ENCODE data around the gene ZNF211.

Gene ZNF211

DNA sequence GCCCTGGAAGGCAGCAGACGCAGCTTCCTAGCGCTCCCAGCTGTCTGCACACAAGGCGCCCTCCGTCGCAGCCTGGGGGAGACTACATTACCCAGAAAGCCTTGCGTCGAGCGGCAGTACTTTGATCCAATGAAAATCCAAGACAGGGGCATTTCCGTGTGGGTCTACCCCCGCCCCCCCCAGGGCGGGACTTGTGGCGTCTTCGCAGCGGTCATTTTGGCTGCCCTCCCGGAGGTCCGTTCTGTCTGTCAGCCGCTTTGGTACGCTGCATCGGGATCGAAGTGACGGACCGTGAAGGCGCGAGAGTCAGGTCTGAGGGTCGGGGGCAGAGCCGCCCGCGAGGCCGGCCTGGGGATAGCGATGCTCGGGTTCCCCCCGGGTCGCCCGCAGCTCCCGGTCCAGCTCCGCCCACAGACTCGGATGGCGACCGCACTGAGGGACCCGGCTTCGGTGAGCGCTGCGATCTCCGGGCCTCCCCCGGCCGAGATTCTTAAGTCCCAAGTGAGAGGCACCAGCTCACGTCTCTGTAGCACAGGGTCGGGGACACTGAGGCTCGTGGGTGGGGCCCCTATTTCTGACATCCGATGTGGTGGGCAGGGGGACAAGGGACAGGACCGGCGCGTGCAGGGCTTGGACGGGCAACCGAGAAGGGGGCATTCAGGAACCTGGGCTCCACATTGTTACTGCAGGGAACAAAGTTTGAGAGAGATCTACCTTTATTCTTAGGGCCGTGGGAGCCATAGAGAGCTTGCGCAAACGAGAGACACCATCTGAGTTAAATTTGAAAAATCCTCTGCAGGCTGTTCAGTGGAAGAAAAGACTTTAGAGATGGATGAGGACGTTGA, at the start of gene ZNF211:
Gene ZNF211, plus strand, starts transcription at position 182 of the 845 bp plus-strand sequence. Its CDS starts 179 bp downstream, at position 361.
- in situ Hi-C loops (cut with HindIII; ENCODE audit: low sequenced_read_pairs): no loop called here

DNA sequence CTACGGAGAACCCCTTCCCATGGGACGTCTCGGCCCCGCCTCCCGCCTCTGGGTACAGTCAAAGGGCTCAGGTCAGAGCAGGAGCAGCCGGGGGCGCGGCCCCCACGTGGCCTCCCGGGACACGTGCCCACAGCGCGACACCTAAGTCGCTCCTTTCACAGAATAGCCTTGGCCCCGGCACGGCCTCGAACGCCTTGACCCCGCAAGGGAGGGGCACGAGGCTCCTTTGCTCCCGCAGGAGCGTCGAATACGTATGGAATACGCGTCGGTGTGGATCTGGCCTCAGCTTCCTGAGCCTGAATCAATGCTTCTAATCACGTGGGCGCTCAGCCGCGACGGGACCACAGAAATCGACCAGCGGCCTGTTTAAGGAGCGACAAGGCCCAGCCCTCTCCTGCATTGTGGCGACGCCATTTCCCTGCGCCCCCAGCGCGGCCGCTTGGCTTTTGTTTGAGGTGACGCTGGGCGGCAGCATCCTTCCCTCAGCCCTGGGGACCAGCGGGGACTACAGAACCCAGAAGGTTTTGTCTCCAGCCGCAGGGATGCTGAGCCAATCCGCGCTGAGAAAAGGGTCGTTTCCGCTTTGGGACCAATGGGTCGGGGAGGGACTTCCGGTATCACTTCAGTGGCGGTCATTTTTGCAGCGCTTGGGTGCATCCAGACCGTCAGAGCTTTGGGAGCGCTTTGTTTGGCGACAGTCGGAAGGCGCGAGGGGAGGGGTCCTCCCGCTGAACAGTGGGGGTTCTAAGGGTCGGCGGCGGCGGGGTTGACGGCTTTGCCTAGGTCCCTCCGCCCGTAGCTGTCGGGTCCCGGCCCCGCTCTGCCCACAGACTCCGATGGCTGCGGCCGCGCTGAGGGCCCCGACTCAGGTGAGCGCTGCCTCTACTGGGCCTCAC, 49.2 kb upstream of the ZNF211 start, which contains the start of gene ZIK1:
Gene ZIK1, plus strand, starts transcription at position 625 of the 896 bp plus-strand sequence. Its CDS starts 212 bp downstream, at position 837.
- in situ Hi-C loops (cut with HindIII; ENCODE audit: low sequenced_read_pairs): no loop called here

DNA sequence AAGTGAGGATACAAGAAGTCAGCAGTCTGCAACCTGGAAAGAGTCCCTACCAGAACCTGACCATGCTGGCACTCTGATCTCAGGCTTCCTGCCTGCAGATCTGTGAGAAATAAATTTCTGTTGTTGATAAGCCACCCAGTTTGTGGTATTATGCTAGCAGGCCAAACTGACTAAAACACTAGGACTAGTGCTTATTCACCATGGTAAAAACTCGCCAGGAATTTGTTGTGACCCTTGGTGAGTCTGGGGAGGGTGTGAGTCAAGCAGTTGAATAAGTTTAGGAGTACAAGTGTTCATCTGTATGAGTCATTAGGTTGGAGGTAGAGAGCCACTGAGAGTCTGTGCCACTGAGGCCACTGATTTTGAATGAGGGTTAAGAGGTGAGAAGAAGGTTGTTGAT, 45.4 kb upstream of the ZNF211 start:
- in situ Hi-C loops (cut with HindIII; ENCODE audit: low sequenced_read_pairs): no loop called here

- in situ Hi-C loops (cut with HindIII; ENCODE audit: low sequenced_read_pairs): no loop called here
Measured at GRCh38 chr19:57599377-57599760, 33.6 kb upstream of the ZNF211 start.

DNA sequence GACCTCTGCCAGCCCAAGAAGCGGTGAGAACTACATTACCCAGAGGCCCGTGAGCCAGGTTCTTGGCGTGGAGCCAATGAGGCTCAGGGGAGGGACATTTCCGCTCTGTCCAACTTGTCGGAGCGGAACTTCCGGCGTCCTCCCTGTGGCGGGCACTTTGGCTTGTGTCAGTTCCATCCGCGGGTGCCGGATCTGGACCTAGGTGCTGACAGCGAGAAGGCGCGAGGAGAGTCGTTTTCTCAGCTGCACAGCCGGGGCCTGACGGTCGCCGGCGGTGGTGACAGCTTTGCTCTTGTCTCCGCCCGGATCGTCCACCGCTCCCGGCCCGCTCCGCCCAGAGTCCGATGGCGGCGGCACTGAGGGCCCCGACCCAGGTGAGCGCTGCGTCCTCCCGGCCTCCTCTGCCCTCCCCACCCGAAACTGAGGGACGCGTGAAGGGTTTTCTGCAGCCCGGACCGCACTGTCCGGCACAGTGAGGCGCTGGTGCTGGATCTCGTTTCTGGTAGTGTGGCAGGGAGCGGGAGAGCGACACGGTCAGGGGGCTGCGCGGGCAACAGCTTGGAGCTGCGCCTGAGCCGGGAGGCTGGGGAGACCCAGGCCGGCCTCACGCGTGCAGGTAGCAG, 33.1 kb upstream of the ZNF211 start, which contains the start of gene ZNF530:
Gene ZNF530, plus strand, starts transcription at position 125 of the 623 bp plus-strand sequence. CDS start 4,461 bp downstream, outside the sequence.
- in situ Hi-C loops (cut with HindIII; ENCODE audit: low sequenced_read_pairs): no loop called here

GRCh38 chr19:57606931-57607330, 26.0 kb upstream of the ZNF211 start:
- in situ Hi-C loops (cut with HindIII; ENCODE audit: low sequenced_read_pairs): no loop called here

- in situ Hi-C loops (cut with HindIII; ENCODE audit: low sequenced_read_pairs): no loop called here
Measured at GRCh38 chr19:57611113-57611512, 21.9 kb upstream of the ZNF211 start.

GRCh38 chr19:57613941-57614743, 18.8 kb upstream of the ZNF211 start, which contains the start of gene ZNF134:
Gene ZNF134, plus strand, starts transcription at chr19:57614242. Its CDS starts 5,227 bp downstream, at chr19:57619469.
- in situ Hi-C loops (cut with HindIII; ENCODE audit: low sequenced_read_pairs): no loop called here

- in situ Hi-C loops (cut with HindIII; ENCODE audit: low sequenced_read_pairs): no loop called here
Measured at GRCh38 chr19:57615346-57615745, 17.6 kb upstream of the ZNF211 start.

DNA sequence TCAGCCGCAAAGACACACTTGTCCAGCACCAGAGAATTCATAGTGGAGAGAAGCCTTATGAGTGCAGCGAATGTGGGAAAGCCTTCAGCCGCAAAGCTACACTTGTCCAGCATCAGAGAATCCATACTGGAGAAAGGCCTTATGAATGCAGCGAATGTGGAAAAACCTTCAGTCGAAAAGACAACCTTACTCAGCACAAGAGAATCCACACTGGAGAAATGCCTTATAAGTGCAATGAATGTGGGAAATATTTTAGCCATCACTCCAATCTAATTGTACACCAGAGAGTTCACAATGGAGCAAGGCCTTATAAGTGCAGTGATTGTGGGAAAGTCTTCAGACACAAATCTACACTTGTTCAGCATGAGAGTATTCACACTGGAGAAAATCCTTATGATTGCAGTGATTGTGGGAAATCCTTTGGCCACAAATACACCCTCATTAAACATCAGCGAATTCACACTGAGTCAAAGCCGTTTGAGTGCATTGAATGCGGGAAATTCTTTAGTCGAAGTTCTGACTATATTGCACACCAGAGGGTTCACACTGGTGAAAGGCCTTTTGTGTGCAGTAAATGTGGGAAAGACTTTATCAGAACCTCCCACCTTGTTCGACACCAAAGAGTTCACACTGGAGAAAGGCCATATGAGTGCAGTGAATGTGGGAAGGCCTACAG, 12.2 kb upstream of the ZNF211 start:
- in situ Hi-C loops (cut with HindIII; ENCODE audit: low sequenced_read_pairs): no loop called here

GRCh38 chr19:57623091-57623490, 9.9 kb upstream of the ZNF211 start:
- in situ Hi-C loops (cut with HindIII; ENCODE audit: low sequenced_read_pairs): no loop called here

- in situ Hi-C loops (cut with HindIII; ENCODE audit: low sequenced_read_pairs): no loop called here
Measured at GRCh38 chr19:57633832-57634131, 814 bp downstream of the ZNF211 start.

GRCh38 chr19:57637379-57637778, 4.4 kb downstream of the ZNF211 start:
- in situ Hi-C loops (cut with HindIII; ENCODE audit: low sequenced_read_pairs): no loop called here

- in situ Hi-C loops (cut with HindIII; ENCODE audit: low sequenced_read_pairs): no loop called here
Measured at GRCh38 chr19:57641715-57642234, 8.8 kb downstream of the ZNF211 start.

DNA sequence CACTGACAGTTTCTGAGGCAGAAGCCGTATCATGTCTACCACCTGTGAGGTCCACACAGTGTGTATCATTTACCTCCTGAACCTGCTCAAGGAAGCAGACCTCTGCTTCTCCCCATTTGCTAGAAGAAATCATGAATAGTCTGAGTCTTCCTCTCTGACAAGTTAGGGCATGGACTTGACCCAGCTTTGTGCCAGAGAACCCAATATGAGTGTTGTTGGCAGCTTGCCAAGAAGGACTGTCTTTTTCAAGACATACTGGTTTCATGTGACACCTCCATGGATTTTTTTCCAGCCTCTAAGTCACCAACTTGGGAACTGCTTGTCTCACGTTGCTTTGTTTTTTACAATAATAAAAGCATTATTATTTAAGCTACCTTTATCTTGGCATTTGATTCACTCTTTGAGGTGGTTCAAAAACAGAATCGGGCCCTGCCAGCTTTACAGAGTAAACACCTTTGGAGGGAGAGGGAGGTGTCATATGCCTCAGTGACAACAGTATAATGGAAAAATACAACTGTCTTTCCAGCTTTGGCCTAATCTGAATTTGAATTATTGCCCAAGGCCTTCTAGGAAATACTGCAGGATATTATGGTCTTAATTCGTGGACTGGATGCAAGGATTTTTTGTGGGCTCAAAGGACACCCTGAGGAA, 9.6 kb downstream of the ZNF211 start:
- in situ Hi-C loops (cut with HindIII; ENCODE audit: low sequenced_read_pairs): no loop called here

DNA sequence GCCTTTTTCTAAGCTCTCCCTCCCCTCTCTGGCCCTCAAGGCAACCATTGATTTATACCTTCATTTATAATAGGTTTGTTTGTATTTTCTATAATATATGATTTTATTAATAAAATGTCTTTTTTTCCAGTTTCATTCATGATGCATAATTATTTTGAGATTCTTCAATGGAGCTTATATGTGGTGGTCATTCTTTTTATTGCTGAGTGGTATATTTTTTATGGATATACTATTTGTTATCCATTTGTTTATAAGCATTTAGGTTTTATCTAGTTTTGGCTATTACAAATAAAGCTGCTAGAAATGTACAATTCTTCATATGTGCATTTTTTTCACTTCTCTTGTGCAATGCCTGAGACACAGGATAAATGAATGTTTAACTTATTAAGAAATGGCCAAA, 10.8 kb downstream of the ZNF211 start:
- in situ Hi-C loops (cut with HindIII; ENCODE audit: low sequenced_read_pairs): no loop called here

DNA sequence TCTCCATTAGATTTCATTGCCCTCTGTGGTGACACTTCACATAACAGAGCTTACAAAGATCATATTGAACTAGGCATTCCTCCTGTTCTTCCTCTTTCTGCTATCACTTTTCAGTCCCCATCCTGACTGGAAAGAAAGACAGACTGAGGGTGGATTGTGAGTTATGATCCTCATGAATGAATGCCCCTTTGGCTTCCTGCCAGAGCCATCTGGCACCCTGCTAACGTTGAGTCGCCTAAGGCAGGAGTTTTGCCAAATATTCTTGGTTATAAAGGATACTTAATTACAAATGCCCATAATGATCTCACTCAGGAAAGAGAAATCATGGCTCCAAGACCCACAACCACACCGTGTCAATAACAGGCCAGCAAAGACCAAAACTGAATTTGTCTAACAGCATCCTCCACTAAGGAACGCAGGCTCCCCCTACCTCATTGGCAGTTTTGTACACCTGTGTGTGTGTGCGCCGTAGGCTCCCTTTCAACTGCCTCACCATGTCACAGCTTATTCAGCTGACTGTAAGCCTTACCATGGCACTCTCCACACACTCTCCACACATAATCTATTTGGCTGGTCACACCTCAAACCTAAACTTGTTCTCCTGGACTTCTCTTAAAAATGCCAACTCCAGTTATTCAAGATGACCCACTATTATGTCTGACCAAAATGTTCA, 15.5 kb downstream of the ZNF211 start:
- in situ Hi-C loops (cut with HindIII; ENCODE audit: low sequenced_read_pairs): no loop called here

- in situ Hi-C loops (cut with HindIII; ENCODE audit: low sequenced_read_pairs): no loop called here
Measured at GRCh38 chr19:57651654-57651996, 18.7 kb downstream of the ZNF211 start.

GRCh38 chr19:57653689-57654088, 20.7 kb downstream of the ZNF211 start:
- in situ Hi-C loops (cut with HindIII; ENCODE audit: low sequenced_read_pairs): no loop called here

Measured in endothelial cell of hepatic sinusoid (primary cell).